Measurements from ENCODE around the gene HIP1. TPM values are rescaled to one million over a fixed set of nuclear protein-coding genes. Genes with fewer than 3 reads are reported as not detected.
"Not testable (repeated sequence)": the region's sequence is repeated elsewhere in the genome, so short reads cannot be mapped to it uniquely, and the experiment has no call there.

Gene HIP1
- total and polyA plus RNA-seq, 12 donors = 7.0 to 32.4 (median 23.4) TPM

- intact Hi-C loops (cut with DNase I) = loop anchor here in 2 of 10 donors (5.0 to 10.0 kb wide), 2 partner anchors 48 to 65 kb away; no protein-coding TSS in a partner anchor
- WGBS, 2 donors = 97 to 98% methylated on average over 5 of the region's 5 CpGs
Observed at GRCh38 chr7:75719626-75720025, 19.1 kb downstream of the HIP1 start.

GRCh38 chr7:75718390-75719031 lies 20.2 kb downstream of the HIP1 start:
- Histone ChIP-seq H3K4me3 (no peak overlapping the region), H3K4me1 (peaks cover 1 to 30% (median 14%) of the 10 kb centered on the region in 9 donors), H3K27me3 (no peaks in the 10 kb centered on the region), H3K36me3 (peaks cover 0 to 7% (median 0%) of the 10 kb centered on the region in 9 donors), H3K27ac (no peak overlapping the region), H3K9me3 (no peaks in the 10 kb centered on the region)
- no peak for TF ChIP-seq CTCF (IDR thresholded peaks at IDR 0.05)
- intact Hi-C loops (cut with DNase I) = loop anchor here in 2 of 10 donors (5.0 to 10.0 kb wide), 2 partner anchors 49 to 64 kb away; no protein-coding TSS in a partner anchor
- DNase-seq (no peak), ATAC-seq (peak in 1 of 8 donors; percentile 14)
- 64 to 72% methylated on average over 10 of the region's 10 CpGs for WGBS, 2 donors

More at GRCh38 chr7:75719626-75720025, 19.1 kb downstream of the HIP1 start:
- no peak overlapping the region for H3K4me3 ChIP-seq
- H3K4me1 ChIP-seq = peaks cover 0 to 25% (median 9%) of the 10 kb centered on the region in 9 donors
- H3K9me3 ChIP-seq = no peaks in the 10 kb centered on the region
- no peak for DNase-seq
- no peak overlapping the region for H3K27ac ChIP-seq
- ATAC-seq = no peak
- peaks cover 0 to 7% (median 0%) of the 10 kb centered on the region in 9 donors for H3K36me3 ChIP-seq
- TF ChIP-seq CTCF (IDR thresholded peaks at IDR 0.05) = no peak
- no peaks in the 10 kb centered on the region for H3K27me3 ChIP-seq

GRCh38 chr7:75717746-75718145 lies 21.0 kb downstream of the HIP1 start:
- DNase-seq, H3K9me3 ChIP-seq, H3K27me3 ChIP-seq, ATAC-seq, H3K36me3 ChIP-seq, H3K4me3 ChIP-seq, H3K27ac ChIP-seq: not testable (repeated sequence)
- peaks cover 9 to 35% (median 20%) of the 10 kb centered on the region in 9 donors for H3K4me1 ChIP-seq
- intact Hi-C loops (cut with DNase I) = loop anchor here in 2 of 10 donors (5.0 to 10.0 kb wide), 2 partner anchors 50 to 63 kb away; no protein-coding TSS in a partner anchor
- WGBS, 2 donors = 99 to 100% methylated on average over 3 of the region's 3 CpGs

- DNase-seq (no peak), ATAC-seq (no peak)
- Histone ChIP-seq H3K27ac (no peak overlapping the region), H3K36me3 (peaks cover 0 to 7% (median 0%) of the 10 kb centered on the region in 9 donors), H3K4me1 (peaks cover 10 to 36% (median 20%) of the 10 kb centered on the region in 9 donors), H3K4me3 (no peak overlapping the region), H3K27me3 (no peaks in the 10 kb centered on the region), H3K9me3 (no peaks in the 10 kb centered on the region)
- no peak for TF ChIP-seq CTCF (IDR thresholded peaks at IDR 0.05)
- intact Hi-C loops (cut with DNase I) = loop anchor here in 2 of 10 donors (5.0 to 10.0 kb wide), 2 partner anchors 50 to 62 kb away; no protein-coding TSS in a partner anchor
- WGBS, 2 donors = 90 to 91% methylated on average over 9 of the region's 9 CpGs
Observed at GRCh38 chr7:75716992-75717626, 21.6 kb downstream of the HIP1 start.
